ENCODE results near the gene LAMA5.

DNA sequence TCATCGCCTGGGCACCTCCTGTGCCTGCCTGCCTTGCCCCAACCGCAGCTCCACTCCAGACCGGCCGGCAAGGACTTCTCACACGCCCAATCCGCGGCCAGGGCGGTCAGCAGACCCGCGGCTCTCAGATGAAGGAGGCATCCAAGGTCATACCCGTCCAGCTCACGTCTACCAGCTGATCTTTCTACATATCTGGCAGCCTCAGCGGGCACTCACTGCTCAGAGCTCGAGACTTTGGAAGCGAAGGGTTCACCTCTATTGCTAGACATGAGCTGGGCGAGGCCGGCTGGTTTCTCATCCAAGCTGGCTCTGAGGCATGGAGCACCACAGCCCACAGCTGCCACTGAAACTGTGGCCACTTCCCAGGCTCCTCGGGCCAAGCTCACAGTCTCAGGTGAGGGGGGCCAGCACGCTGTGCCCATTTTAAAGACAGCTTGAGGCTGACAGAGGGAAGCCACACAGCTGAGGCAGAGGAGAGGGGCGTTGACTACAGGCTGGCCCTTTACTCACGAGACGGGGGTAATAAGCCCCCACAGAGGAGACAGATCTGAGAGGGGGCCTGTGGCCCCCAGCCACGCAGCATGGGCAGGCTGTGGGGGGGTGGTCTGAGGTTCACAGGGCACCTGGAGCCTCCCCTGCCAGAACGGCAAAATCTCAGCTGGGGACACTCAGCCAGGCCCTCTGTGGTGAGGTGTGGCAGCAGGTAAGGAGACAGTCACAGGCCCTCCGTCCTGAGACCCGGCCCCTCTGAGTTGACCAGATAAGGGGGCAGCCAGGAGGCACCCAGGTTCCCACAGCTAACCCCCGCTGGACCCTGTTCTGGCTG is 2.0 kb downstream of the LAMA5 start:
- TF ChIP-seq POLR2AphosphoS5 (IDR thresholded peaks at IDR 0.05; ENCODE audit: low read depth, low read length) (no peak), TAF1 (IDR thresholded peaks at IDR 0.05; ENCODE audit: borderline replicate concordance, insufficient read depth, low read length) (no peak), SIN3A (IDR thresholded peaks at IDR 0.05; ENCODE audit: borderline replicate concordance, insufficient read depth, low read length) (no peak)
- TF ChIP-seq, protein P1, sequence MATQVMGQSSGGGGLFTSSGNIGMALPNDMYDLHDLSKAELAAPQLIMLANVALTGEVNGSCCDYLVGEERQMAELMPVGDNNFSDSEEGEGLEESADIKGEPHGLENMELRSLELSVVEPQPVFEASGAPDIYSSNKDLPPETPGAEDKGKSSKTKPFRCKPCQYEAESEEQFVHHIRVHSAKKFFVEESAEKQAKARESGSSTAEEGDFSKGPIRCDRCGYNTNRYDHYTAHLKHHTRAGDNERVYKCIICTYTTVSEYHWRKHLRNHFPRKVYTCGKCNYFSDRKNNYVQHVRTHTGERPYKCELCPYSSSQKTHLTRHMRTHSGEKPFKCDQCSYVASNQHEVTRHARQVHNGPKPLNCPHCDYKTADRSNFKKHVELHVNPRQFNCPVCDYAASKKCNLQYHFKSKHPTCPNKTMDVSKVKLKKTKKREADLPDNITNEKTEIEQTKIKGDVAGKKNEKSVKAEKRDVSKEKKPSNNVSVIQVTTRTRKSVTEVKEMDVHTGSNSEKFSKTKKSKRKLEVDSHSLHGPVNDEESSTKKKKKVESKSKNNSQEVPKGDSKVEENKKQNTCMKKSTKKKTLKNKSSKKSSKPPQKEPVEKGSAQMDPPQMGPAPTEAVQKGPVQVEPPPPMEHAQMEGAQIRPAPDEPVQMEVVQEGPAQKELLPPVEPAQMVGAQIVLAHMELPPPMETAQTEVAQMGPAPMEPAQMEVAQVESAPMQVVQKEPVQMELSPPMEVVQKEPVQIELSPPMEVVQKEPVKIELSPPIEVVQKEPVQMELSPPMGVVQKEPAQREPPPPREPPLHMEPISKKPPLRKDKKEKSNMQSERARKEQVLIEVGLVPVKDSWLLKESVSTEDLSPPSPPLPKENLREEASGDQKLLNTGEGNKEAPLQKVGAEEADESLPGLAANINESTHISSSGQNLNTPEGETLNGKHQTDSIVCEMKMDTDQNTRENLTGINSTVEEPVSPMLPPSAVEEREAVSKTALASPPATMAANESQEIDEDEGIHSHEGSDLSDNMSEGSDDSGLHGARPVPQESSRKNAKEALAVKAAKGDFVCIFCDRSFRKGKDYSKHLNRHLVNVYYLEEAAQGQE (IDR thresholded peaks at IDR 0.05; ENCODE audit: insufficient read depth in 1 of 2, low read depth in 2 of 2, low read length in 2 of 2): no peak

All from PFSK-1 (cell line).